Activated CD4-positive, alpha-beta memory T cell treated with anti-CD3 and anti-CD28 coated beads for 36 hours (primary cell): ENCODE data around the gene ZNF444. TPM values are rescaled to one million over a fixed set of nuclear protein-coding genes. Genes with fewer than 3 reads are reported as not detected.

ENCODE experiments used
- CTCF ChIA-PET: fragments of 350-600 bp; sonication (Branson Sonifier 250); formaldehyde crosslinking; loops from one replicate; lab custom pipeline; 2021; ENCODE audit warnings: antibody characterized with exemption, inconsistent platforms; lab: Charles Lee
- POLR2A ChIA-PET: fragments of 350-600 bp; sonication (Branson Sonifier 250); formaldehyde crosslinking; loops from one replicate; lab custom pipeline; 2021; ENCODE audit warnings: antibody characterized with exemption; lab: Charles Lee
- DNase-seq: peaks from one replicate; pipeline ENCODE4 v3.0.0-alpha.2; 2020
- H3K27ac Mint-ChIP-seq: one replicate; pipeline ENCODE4 v1.8.0; 2021; ENCODE audit warnings: mixed read lengths
- H3K27me3 Mint-ChIP-seq: one replicate; pipeline ENCODE4 v1.8.0; 2021; ENCODE audit warnings: mixed read lengths
- H3K36me3 Mint-ChIP-seq: one replicate; pipeline ENCODE4 v1.8.0; 2021; ENCODE audit warnings: mixed read lengths
- H3K4me1 Mint-ChIP-seq: one replicate; pipeline ENCODE4 v1.8.0; 2021; ENCODE audit warnings: low read depth, mixed read lengths
- H3K4me3 Mint-ChIP-seq: one replicate; pipeline ENCODE4 v1.8.0; 2021; ENCODE audit warnings: mild to moderate bottlenecking, mixed read lengths
- H3K9me3 Mint-ChIP-seq: one replicate; pipeline ENCODE4 v1.8.0; 2021; ENCODE audit warnings: mixed read lengths
- intact Hi-C: fragments of 100-400 bp; cut with micrococcal nuclease; formaldehyde crosslinking; loops from one replicate; pipeline ENCODE4 v1.15.1; 2023
- total RNA-seq, 2 experiments: library from RNA; stranded (reverse); gene quantifications; one replicate each; pipeline ENCODE4 v1.2.3, GENCODE V29; 2021

The ZNF444 gene
- total RNA-seq, 2 experiments from 2014 or later: 23.1 to 26.1 TPM

GRCh38 chr19:56118666-56119581 is 22.2 kb upstream of the ZNF444 start:
- no peak for DNase-seq
- Mint-ChIP-seq H3K27me3 (no peaks in the 10 kb centered on the region), H3K4me3 (peak overlapping the region; percentile 85), H3K9me3 (no peaks in the 10 kb centered on the region), H3K27ac (peak overlapping the region; percentile 91), H3K4me1 (peaks cover 44% of the 10 kb centered on the region), H3K36me3 (peaks cover 3% of the 10 kb centered on the region)
- POLR2A ChIA-PET: no interaction called here
- CTCF ChIA-PET: interaction anchor here (1.6 kb wide), 1 partner anchor 13 kb away, joined by 6 read pairs; no protein-coding TSS in a partner anchor
- intact Hi-C loops: no loop called here

DNA sequence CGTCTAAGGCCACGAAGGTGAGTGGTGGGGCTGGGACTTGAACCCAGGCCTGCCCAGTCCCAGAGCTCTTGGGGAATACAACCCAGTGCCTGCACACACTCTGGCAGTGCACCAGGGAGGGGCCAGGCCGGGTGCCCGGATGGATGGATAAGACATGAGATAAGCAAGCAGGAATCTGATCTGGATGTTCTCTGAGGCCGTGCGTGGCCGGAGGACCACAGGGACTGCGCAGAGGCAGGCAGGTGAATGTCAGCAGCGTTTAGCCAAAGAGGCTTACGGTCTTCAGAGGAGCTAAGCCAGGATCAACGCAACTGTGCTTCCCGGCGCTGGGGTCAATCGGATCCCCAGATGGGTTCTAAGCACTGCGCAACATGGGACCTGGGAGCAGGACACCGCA is 21.5 kb upstream of the ZNF444 start:
- Mint-ChIP-seq H3K4me1 (peaks cover 43% of the 10 kb centered on the region), H3K27ac (peak overlapping the region; percentile 91)
- POLR2A ChIA-PET: no interaction called here

GRCh38 chr19:56120002-56120370 is 21.1 kb upstream of the ZNF444 start:
- ChIA-PET POLR2A (no interaction called here), CTCF (interaction anchor here (1.6 kb wide), 2 partner anchors 14 to 39 kb away, joined by 4 to 6 read pairs; no protein-coding TSS in a partner anchor)
- Mint-ChIP-seq H3K36me3 (no peaks in the 10 kb centered on the region), H3K27me3 (no peaks in the 10 kb centered on the region), H3K27ac (peak overlapping the region; percentile 91), H3K4me3 (peak overlapping the region; percentile 85), H3K9me3 (no peaks in the 10 kb centered on the region), H3K4me1 (peaks cover 40% of the 10 kb centered on the region)
- DNase-seq: no peak
- intact Hi-C loops: loop anchor here (2.0 kb wide), 1 partner anchor 643 kb away; the partner anchor contains the start of gene ZNF628

More for the DNA sequence above, 21.5 kb upstream of the ZNF444 start:
- no peaks in the 10 kb centered on the region for H3K27me3 Mint-ChIP-seq
- H3K9me3 Mint-ChIP-seq: no peaks in the 10 kb centered on the region
- CTCF ChIA-PET: interaction anchor here (1.6 kb wide), 1 partner anchor 14 kb away, joined by 6 read pairs; no protein-coding TSS in a partner anchor
- peak overlapping the region; percentile 85 for H3K4me3 Mint-ChIP-seq
- intact Hi-C loops: no loop called here
- H3K36me3 Mint-ChIP-seq: peaks cover 3% of the 10 kb centered on the region
- no peak for DNase-seq

DNA sequence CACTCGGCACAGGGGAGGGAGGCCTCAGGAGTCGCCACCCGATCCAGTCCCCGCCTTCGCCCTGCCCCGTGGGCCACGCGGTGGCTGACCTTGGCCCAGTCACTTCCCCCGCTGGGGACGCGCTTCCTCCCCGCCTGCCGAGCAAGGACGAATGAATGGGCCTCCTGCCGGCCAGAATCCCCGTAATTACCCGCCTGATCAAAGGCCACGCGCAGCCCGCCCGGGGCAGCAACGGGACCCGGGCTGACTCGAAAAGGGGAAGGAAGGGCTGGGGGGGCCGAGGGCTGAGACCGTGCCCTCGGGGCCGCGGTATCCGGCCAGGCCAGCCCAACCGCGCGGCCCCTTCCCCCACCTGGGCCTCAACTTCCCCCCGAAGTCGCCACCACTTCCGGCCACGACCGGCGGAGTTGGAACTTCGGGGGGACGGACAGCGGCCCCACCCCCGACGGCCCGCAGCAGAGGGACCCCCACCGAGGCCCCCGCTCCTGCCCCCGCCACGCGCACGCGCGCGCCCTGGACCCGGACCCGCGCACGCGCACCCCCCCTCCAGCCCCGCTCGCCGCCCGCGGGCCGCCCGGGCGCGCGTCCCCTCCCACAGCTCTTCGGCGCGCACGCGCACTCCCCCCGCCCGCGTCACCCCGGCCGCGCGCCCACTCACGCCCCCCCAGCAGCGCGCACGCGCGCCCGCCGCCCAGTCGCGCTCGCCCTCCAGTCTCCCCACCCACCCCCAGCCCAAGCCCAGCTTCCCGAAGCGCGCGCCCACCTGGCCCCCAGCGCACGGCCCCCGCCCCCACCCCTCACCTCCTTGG is 20.5 kb upstream of the ZNF444 start:
- Mint-ChIP-seq H3K27me3 (no peaks in the 10 kb centered on the region), H3K36me3 (no peaks in the 10 kb centered on the region), H3K9me3 (no peaks in the 10 kb centered on the region), H3K27ac (peak overlapping the region; percentile 91), H3K4me3 (peak overlapping the region; percentile 85), H3K4me1 (peaks cover 39% of the 10 kb centered on the region)
- ChIA-PET CTCF (interaction anchor here (0.8 to 1.6 kb wide), 3 partner anchors 15 to 40 kb away, joined by 3 to 6 read pairs (median 4); no protein-coding TSS in a partner anchor), POLR2A (interaction anchor here (0.9 to 1.5 kb wide), 5 partner anchors 13 to 194 kb away, joined by 3 to 11 read pairs (median 4); partner anchors contain the start of genes ZNF444 and ZSCAN5A)
- intact Hi-C loops: loop anchor here (1.0 to 2.0 kb wide), 4 partner anchors 20 to 644 kb away; partner anchors contain the start of gene ZNF628
- DNase-seq: peak; percentile 85

- Mint-ChIP-seq H3K4me1 (peaks cover 39% of the 10 kb centered on the region), H3K36me3 (no peaks in the 10 kb centered on the region), H3K9me3 (no peaks in the 10 kb centered on the region), H3K4me3 (peak within 1 kb of the TSS; percentile 85), H3K27me3 (no peaks in the 10 kb centered on the region), H3K27ac (peak within 1 kb of the TSS; percentile 91)
- peak; percentile 97 for DNase-seq
- intact Hi-C loops: loop anchor here (1.0 to 2.0 kb wide), 4 partner anchors 19 to 645 kb away; partner anchors contain the start of gene ZNF628
- POLR2A ChIA-PET: interaction anchor here (0.9 to 1.5 kb wide), 6 partner anchors 11 to 193 kb away, joined by 3 to 11 read pairs (median 4); partner anchors contain the start of genes ZNF444 and ZSCAN5A
- CTCF ChIA-PET: interaction anchor here (0.8 to 1.6 kb wide), 5 partner anchors 19 to 212 kb away, joined by 3 to 4 read pairs (median 3); no protein-coding TSS in a partner anchor
These were observed 19.6 kb upstream of the ZNF444 start, which contains the start of gene ZNF787 for GRCh38 chr19:56121180-56122167. Gene ZNF787, minus strand, starts transcription at chr19:56121295. Its CDS starts 18,078 bp downstream, at chr19:56103217.

- ChIA-PET POLR2A (interaction anchor here (1.3 kb wide), 1 partner anchor 9 kb away, joined by 3 read pairs; no protein-coding TSS in a partner anchor), CTCF (interaction anchor here (1.3 kb wide), 1 partner anchor 42 kb away, joined by 3 read pairs; no protein-coding TSS in a partner anchor)
- H3K4me1 Mint-ChIP-seq: peaks cover 27% of the 10 kb centered on the region
- no peak overlapping the region for H3K4me3 Mint-ChIP-seq
- no peak for DNase-seq
- H3K27me3 Mint-ChIP-seq: no peaks in the 10 kb centered on the region
- intact Hi-C loops: no loop called here
- H3K9me3 Mint-ChIP-seq: no peaks in the 10 kb centered on the region
- H3K36me3 Mint-ChIP-seq: no peaks in the 10 kb centered on the region
- peak overlapping the region; percentile 38 for H3K27ac Mint-ChIP-seq
These were observed 17.7 kb upstream of the ZNF444 start for GRCh38 chr19:56123266-56123891.

DNA sequence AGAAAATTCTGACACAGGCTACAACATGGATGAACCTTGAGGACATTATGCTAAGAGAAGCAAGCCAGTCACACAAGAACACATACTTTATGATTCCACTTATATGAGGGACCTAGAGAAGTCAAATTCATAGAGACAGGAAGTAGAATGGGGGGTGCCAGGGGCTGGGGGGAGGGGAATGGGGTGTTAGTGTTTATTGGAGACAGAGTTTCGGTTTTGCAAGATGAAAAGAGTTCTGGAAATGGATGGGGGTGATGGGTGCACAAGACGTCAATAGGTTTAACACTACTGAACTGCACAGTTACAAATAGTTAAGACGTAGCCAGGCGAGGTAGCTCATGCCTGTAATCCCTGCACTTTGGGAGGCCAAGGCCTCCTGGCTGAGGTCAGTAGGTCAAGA is 16.5 kb upstream of the ZNF444 start:
- Mint-ChIP-seq H3K36me3 (no peaks in the 10 kb centered on the region), H3K9me3 (no peaks in the 10 kb centered on the region), H3K4me1 (peaks cover 17% of the 10 kb centered on the region), H3K27ac (peak overlapping the region; percentile 20), H3K4me3 (no peak overlapping the region), H3K27me3 (no peaks in the 10 kb centered on the region)
- ChIA-PET CTCF (interaction anchor here (1.1 kb wide), 1 partner anchor 129 kb away, joined by 3 read pairs; no protein-coding TSS in a partner anchor), POLR2A (interaction anchor here (0.9 kb wide), 1 partner anchor 10 kb away, joined by 3 read pairs; no protein-coding TSS in a partner anchor)
- DNase-seq: no peak
- intact Hi-C loops: no loop called here

- no peak overlapping the region for H3K27ac Mint-ChIP-seq
- DNase-seq: no peak
- no peaks in the 10 kb centered on the region for H3K36me3 Mint-ChIP-seq
- no peak overlapping the region for H3K4me3 Mint-ChIP-seq
- intact Hi-C loops: no loop called here
- no peaks in the 10 kb centered on the region for H3K27me3 Mint-ChIP-seq
- H3K4me1 Mint-ChIP-seq: peaks cover 9% of the 10 kb centered on the region
- ChIA-PET POLR2A (no interaction called here), CTCF (no interaction called here)
- H3K9me3 Mint-ChIP-seq: no peaks in the 10 kb centered on the region
These were observed 15.1 kb upstream of the ZNF444 start for GRCh38 chr19:56125806-56126590.

GRCh38 chr19:56126983-56127780 is 13.9 kb upstream of the ZNF444 start:
- Mint-ChIP-seq H3K27ac (no peak overlapping the region), H3K9me3 (no peaks in the 10 kb centered on the region), H3K4me3 (no peak overlapping the region), H3K27me3 (no peaks in the 10 kb centered on the region), H3K36me3 (no peaks in the 10 kb centered on the region), H3K4me1 (peaks cover 4% of the 10 kb centered on the region)
- ChIA-PET CTCF (no interaction called here), POLR2A (no interaction called here)
- intact Hi-C loops: no loop called here
- DNase-seq: no peak
